Measurements from ENCODE around the gene HP. TPM values are rescaled to one million over a fixed set of nuclear protein-coding genes. Genes with fewer than 3 reads are reported as not detected.

The HP gene
- total and polyA plus RNA-seq, 2 of the 8 experiments (the other 6 are each of a cell fraction or from before 2014, with no cell fraction given): not detected

DNA sequence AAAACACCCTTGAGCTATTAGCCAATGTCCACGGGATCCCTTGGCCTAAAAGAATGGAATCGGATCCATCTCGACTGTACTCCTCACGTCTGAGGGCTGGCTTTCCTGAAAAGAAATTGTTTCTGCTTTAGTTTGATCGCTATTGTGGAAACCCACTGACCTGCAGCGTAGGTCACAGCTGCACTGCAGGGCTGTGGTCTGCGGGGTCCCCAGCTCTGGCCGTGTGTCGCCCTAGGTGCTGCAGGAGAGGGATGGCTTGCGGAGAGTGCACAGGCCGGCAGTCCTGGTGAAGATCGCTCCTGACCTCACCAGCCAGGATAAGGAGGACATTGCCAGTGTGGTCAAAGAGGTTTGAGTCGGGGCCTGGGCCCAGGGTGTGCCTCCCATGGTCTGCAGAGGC is 32.2 kb upstream of the HP start:
- H3K27me3 ChIP-seq (replicated peaks in 1 of 4; ENCODE audit: control insufficient read depth in 3 of 4, extremely low read depth in 1 of 4, insufficient read depth in 3 of 4, low read length in 3 of 4): no peaks in the 10 kb centered on the region
- H4K20me1 ChIP-seq (replicated peaks in 1 of 2; ENCODE audit: control insufficient read depth in 1 of 2, insufficient read depth in 2 of 2, low read length in 2 of 2): peaks cover 0 to 3% of the 10 kb centered on the region in 2 experiments
- DNase-seq (ENCODE audit: low read depth in 1 of 2, low spot score in 2 of 2) (no peak), FAIRE-seq (no peak)
- no peak overlapping the region for H2BK12ac ChIP-seq (ENCODE audit: low read depth, low read length)
- H4K8ac ChIP-seq (ENCODE audit: extremely low read depth, insufficient read depth, low read length): peak overlapping the region; percentile 59
- H3K4me1 ChIP-seq (replicated peaks in 1 of 4; ENCODE audit: control insufficient read depth in 3 of 4, insufficient read depth in 4 of 4, low read length in 3 of 4): no peaks in the 10 kb centered on the region
- H2AK5ac ChIP-seq (ENCODE audit: low read depth, low read length): no peak overlapping the region
- H2BK5ac ChIP-seq (ENCODE audit: low read depth, low read length): no peak overlapping the region
- H2AFZ ChIP-seq (ENCODE audit: low read length): no peak overlapping the region
- peaks cover 7 to 34% (median 19%) of the 10 kb centered on the region in 4 experiments; a peak in 7 of 8 replicates for H3K36me3 ChIP-seq (ENCODE audit: control insufficient read depth in 2 of 4, insufficient read depth in 4 of 4, low read length in 3 of 4)
- H3K18ac ChIP-seq (ENCODE audit: extremely low read depth, low read length): no peak overlapping the region
- H3K4me3 ChIP-seq (ENCODE audit: extremely low read depth in 1 of 4, insufficient read depth in 2 of 4, low read depth in 3 of 4, low read length in 4 of 4): no peak overlapping the region
- WGBS, 2 experiments (ENCODE audit: extremely low coverage in 1 of 2, insufficient coverage in 1 of 2, insufficient read length in 1 of 2, insufficient replicate concordance in 2 of 2, low coverage in 1 of 2, low lambda C conversion rate in 2 of 2, missing lambda C conversion rate in 1 of 2): 88% methylated on average over 13 of the region's 13 CpGs; no CpG with 5 or more reads in 1 of the 2 experiments
- no peak overlapping the region for H2BK15ac ChIP-seq (ENCODE audit: low read length)
- H4K5ac ChIP-seq (ENCODE audit: insufficient read length, low read depth, low read length): no peak overlapping the region
- H2BK120ac ChIP-seq (replicated peaks; ENCODE audit: low read depth, low read length): no peak overlapping the region
- H3K4ac ChIP-seq (replicated peaks; ENCODE audit: insufficient read length, low read depth, low read length): no peak overlapping the region
- H3K9ac ChIP-seq (replicated peaks in 1 of 4; ENCODE audit: extremely low read depth in 1 of 4, low read depth in 3 of 4, low read length in 3 of 4): no peak overlapping the region
- H4K91ac ChIP-seq (replicated peaks; ENCODE audit: insufficient read length, low read length): no peak overlapping the region
- H3K79me2 ChIP-seq (ENCODE audit: control insufficient read depth in 1 of 2, insufficient read depth in 2 of 2, low read length in 2 of 2): no peaks in the 10 kb centered on the region
- ChIA-PET POLR2A (ENCODE audit: partially characterized antibody) (interaction anchor here (1.1 kb wide), 1 partner anchor 13 kb away, joined by 4 read pairs; no protein-coding TSS in a partner anchor), CTCF (ENCODE audit: partially characterized antibody) (interaction anchor here (1.3 to 2.4 kb wide), 7 partner anchors 9 to 114 kb away, joined by 3 to 22 read pairs (median 5); no protein-coding TSS in a partner anchor)
- no peak overlapping the region for H3K56ac ChIP-seq (replicated peaks; ENCODE audit: insufficient read length, low read depth, low read length)
- H3K23me2 ChIP-seq (ENCODE audit: low read depth, low read length): no peaks in the 10 kb centered on the region
- H2BK20ac ChIP-seq (ENCODE audit: low read length): no peak overlapping the region
- H3K79me1 ChIP-seq (ENCODE audit: low read depth, low read length): no peaks in the 10 kb centered on the region
- H3K14ac ChIP-seq (ENCODE audit: insufficient read length): no peak overlapping the region
- no peaks in the 10 kb centered on the region for H3K9me3 ChIP-seq (ENCODE audit: insufficient read depth in 2 of 2, low read depth in 1 of 2, low read length in 1 of 2)
- H3K27ac ChIP-seq (ENCODE audit: low read depth, low read length): no peak overlapping the region
- H3K4me2 ChIP-seq (ENCODE audit: insufficient read depth in 1 of 2, low read depth in 2 of 2, low read length in 2 of 2): no peak overlapping the region
- no peak overlapping the region for H3K23ac ChIP-seq (ENCODE audit: insufficient read length)
- TF ChIP-seq SP1 (IDR thresholded peaks at IDR 0.05; ENCODE audit: low read depth, low read length) (no peak), NRF1 (IDR thresholded peaks at IDR 0.05; ENCODE audit: low read depth, low read length) (no peak), SIN3A (conservative IDR thresholded peaks at IDR 0.05 in 1 of 2, IDR thresholded peaks at IDR 0.05 in 1 of 2; ENCODE audit: low read depth in 1 of 2, low read length in 2 of 2) (no peak), RNF2 (IDR thresholded peaks at IDR 0.05; ENCODE audit: borderline replicate concordance, low read depth, low read length, missing control alignments, poor library complexity, severe bottlenecking) (no peak), CEBPB (IDR thresholded peaks at IDR 0.05; ENCODE audit: low read depth, low read length) (no peak), EP300 (IDR thresholded peaks at IDR 0.05; ENCODE audit: borderline replicate concordance in 1 of 2, low read depth in 2 of 2, low read length in 2 of 2) (no peak), NANOG (IDR thresholded peaks at IDR 0.05; ENCODE audit: insufficient read depth, low read depth, low read length, poor library complexity, severe bottlenecking) (no peak), SP4 (IDR thresholded peaks at IDR 0.05; ENCODE audit: low read length) (no peak)

Data from H1 (cell line).